HG03558 (cell line): ENCODE data around the gene ZNF483.
"Not testable (repeated sequence)": the region's sequence is repeated elsewhere in the genome, so short reads cannot be mapped to it uniquely, and the experiment has no call there.

ENCODE experiments used
- ATAC-seq: cut with Tn5 transposase; IDR thresholded peaks from one replicate; pipeline ENCODE4 v1.9.1; 2021; ENCODE audit warnings: moderate number of reproducible peaks; ENCODE audit not compliant: unreplicated experiment; ENCODE audit errors: extremely low read depth

ZNF483 gene

GRCh38 chr9:111604054-111604615, 79.2 kb downstream of the ZNF483 start:
- no peak for ATAC-seq

- ATAC-seq = no peak
These were observed 80.1 kb downstream of the ZNF483 start for GRCh38 chr9:111605041-111605559.

- ATAC-seq = no peak
These were observed 85.2 kb downstream of the ZNF483 start for GRCh38 chr9:111610149-111610548.

- ATAC-seq = no peak
These were observed 85.9 kb downstream of the ZNF483 start for GRCh38 chr9:111610845-111611244.

GRCh38 chr9:111613436-111614040, 88.6 kb downstream of the ZNF483 start:
- no peak for ATAC-seq

- ATAC-seq = no peak
These were observed 90.9 kb downstream of the ZNF483 start for GRCh38 chr9:111615928-111616327.

- ATAC-seq = not testable (repeated sequence)
These were observed 92.4 kb downstream of the ZNF483 start for GRCh38 chr9:111617349-111617748.

GRCh38 chr9:111621895-111622480, 97.0 kb downstream of the ZNF483 start:
- ATAC-seq = no peak

GRCh38 chr9:111622626-111623025, 97.6 kb downstream of the ZNF483 start:
- no peak for ATAC-seq
